Body of pancreas (tissue), 4 donors: ENCODE results near the gene NFIC. TPM values are rescaled to one million over a fixed set of nuclear protein-coding genes. Genes with fewer than 3 reads are reported as not detected.
"Not testable (repeated sequence)": the region's sequence is repeated elsewhere in the genome, so short reads cannot be mapped to it uniquely, and the experiment has no call there.

Source experiments
- ATAC-seq: fragments of 150-250 bp; one replicate; pipeline ENCODE4 v1.9.1; 2016
- DNase-seq, 4 donors: peaks; one replicate each; pipeline ENCODE4 v3.0.0-alpha.2; 2019
- H3K27ac ChIP-seq, 4 donors: fragments of 200-600 bp; sonication (generic); 1 replicate in 3 of 4; 2 replicates in 1 of 4; pipeline versions ENCODE4 v1.5.1 to v1.6.1; 2016 to 2019; ENCODE audit warnings: mild to moderate bottlenecking in 1 of 4, mixed read lengths in 1 of 4, moderate library complexity in 1 of 4
- H3K27me3 ChIP-seq, 2 donors: fragments of 200-600 bp; sonication (generic); one replicate each; pipeline ENCODE4 v1.6.0; 2016; ENCODE audit warnings: mild to moderate bottlenecking in 1 of 2
- H3K36me3 ChIP-seq, 2 donors: fragments of 200-600 bp; sonication (generic); replicated peaks in 1 of 2; 2 replicates each; pipeline ENCODE4 v1.5.1; 2016; ENCODE audit warnings: low read depth in 2 of 2; ENCODE audit not compliant: insufficient read depth in 1 of 2
- H3K4me1 ChIP-seq: fragments of 200-600 bp; sonication (generic); one replicate; pipeline ENCODE4 v1.6.0; 2016
- H3K4me3 ChIP-seq, 2 donors: fragments of 200-600 bp; sonication (generic); 1 replicate in 1 of 2; 2 replicates in 1 of 2; pipeline ENCODE4 v1.5.1; 2016 to 2019
- H3K9me3 ChIP-seq, 3 donors: fragments of 200-600 bp; sonication (generic); 1 replicate in 2 of 3; 2 replicates in 1 of 3; pipeline ENCODE4 v1.5.1; 2016
- POLR2A ChIP-seq, 3 donors: fragments of 450-650 bp; IDR thresholded peaks; one replicate each; pipeline ENCODE4 v1.6.1; 2016; ENCODE audit warnings: antibody characterized with exemption in 3 of 3, mild to moderate bottlenecking in 2 of 3
- WGBS, 2 donors: methylation state at CpG; one replicate each; pipeline ENCODE4 v1.1.5; 2017; 5-methylcytosine and 5-hydroxymethylcytosine counted together
- intact Hi-C: fragments of 100-400 bp; cut with DNase I; formaldehyde crosslinking; loops from one replicate; pipeline ENCODE4 v1.15.1; 2023
- total RNA-seq, 2 donors: library from RNA; depleted of rRNA; stranded (reverse); fragments of >200 nt; gene quantifications; one replicate each; pipeline ENCODE4 v1.1.0, GENCODE V29; 2016
- TF ChIP-seq, protein P1 (sequence below), 7 experiments: fragments of 450-650 bp in 4 of 7; fragments of 200-600 bp in 3 of 7; sonication (generic) in 3 of 7; IDR thresholded peaks; one replicate each; pipeline ENCODE4 v1.5.1; 2016 to 2019; ENCODE audit warnings: antibody characterized with exemption in 7 of 7

NFIC gene
- total RNA-seq, 2 donors from 2014 or later, result 178 to 186 TPM

GRCh38 chr19:3426433-3426832 lies 60.0 kb downstream of the NFIC start:
- no peak for DNase-seq
- no peaks in the 10 kb centered on the region for H3K9me3 ChIP-seq
- no peak overlapping the region for H3K4me3 ChIP-seq
- no peaks in the 10 kb centered on the region for H3K27me3 ChIP-seq
- WGBS, 2 donors, result 91 to 97% methylated on average over 9 of the region's 9 CpGs
- no peak for ATAC-seq
- TF ChIP-seq, protein P1, sequence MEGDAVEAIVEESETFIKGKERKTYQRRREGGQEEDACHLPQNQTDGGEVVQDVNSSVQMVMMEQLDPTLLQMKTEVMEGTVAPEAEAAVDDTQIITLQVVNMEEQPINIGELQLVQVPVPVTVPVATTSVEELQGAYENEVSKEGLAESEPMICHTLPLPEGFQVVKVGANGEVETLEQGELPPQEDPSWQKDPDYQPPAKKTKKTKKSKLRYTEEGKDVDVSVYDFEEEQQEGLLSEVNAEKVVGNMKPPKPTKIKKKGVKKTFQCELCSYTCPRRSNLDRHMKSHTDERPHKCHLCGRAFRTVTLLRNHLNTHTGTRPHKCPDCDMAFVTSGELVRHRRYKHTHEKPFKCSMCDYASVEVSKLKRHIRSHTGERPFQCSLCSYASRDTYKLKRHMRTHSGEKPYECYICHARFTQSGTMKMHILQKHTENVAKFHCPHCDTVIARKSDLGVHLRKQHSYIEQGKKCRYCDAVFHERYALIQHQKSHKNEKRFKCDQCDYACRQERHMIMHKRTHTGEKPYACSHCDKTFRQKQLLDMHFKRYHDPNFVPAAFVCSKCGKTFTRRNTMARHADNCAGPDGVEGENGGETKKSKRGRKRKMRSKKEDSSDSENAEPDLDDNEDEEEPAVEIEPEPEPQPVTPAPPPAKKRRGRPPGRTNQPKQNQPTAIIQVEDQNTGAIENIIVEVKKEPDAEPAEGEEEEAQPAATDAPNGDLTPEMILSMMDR (IDR thresholded peaks at IDR 0.05), result no peak
- no peak for TF ChIP-seq POLR2A (IDR thresholded peaks at IDR 0.05)
- H3K36me3 ChIP-seq, result peaks cover 0 to 4% of the 10 kb centered on the region in 2 donors
- H3K27ac ChIP-seq, result no peak overlapping the region
- intact Hi-C loops, result no loop called here
- peaks cover 21% of the 10 kb centered on the region for H3K4me1 ChIP-seq

GRCh38 chr19:3430366-3430680 lies 63.9 kb downstream of the NFIC start:
- peak overlapping the region in 3 of 4 donors; percentile 24 to 64 (median 58) for H3K27ac ChIP-seq
- DNase-seq, H3K27me3 ChIP-seq, H3K9me3 ChIP-seq, ATAC-seq, H3K4me3 ChIP-seq: not testable (repeated sequence)
- peaks cover 23% of the 10 kb centered on the region for H3K4me1 ChIP-seq
- intact Hi-C loops, result loop anchor here (5.0 kb wide), 2 partner anchors 37 to 98 kb away; no protein-coding TSS in a partner anchor
- 77 to 83% methylated on average over 5 of the region's 5 CpGs for WGBS, 2 donors
- peaks cover 0 to 17% of the 10 kb centered on the region in 2 donors for H3K36me3 ChIP-seq

- Histone ChIP-seq H3K9me3 (no peaks in the 10 kb centered on the region), H3K27me3 (no peaks in the 10 kb centered on the region), H3K4me1 (peaks cover 28% of the 10 kb centered on the region), H3K4me3 (no peak overlapping the region), H3K27ac (no peak overlapping the region), H3K36me3 (peaks cover 0 to 21% of the 10 kb centered on the region in 2 donors)
- TF ChIP-seq, protein P1 (IDR thresholded peaks at IDR 0.05), result no peak
- TF ChIP-seq POLR2A (IDR thresholded peaks at IDR 0.05), result no peak
- 89 to 90% methylated on average over 9 to 18 of the region's 18 CpGs for WGBS, 2 donors
- no peak for ATAC-seq
- DNase-seq, result no peak
- intact Hi-C loops, result loop anchor here (5.0 kb wide), 2 partner anchors 35 to 100 kb away; no protein-coding TSS in a partner anchor
Measured at GRCh38 chr19:3431760-3432397, 65.5 kb downstream of the NFIC start.

GRCh38 chr19:3433313-3433712 lies 66.9 kb downstream of the NFIC start:
- Histone ChIP-seq H3K27ac (peak overlapping the region in 3 of 4 donors; percentile 26 to 70 (median 67)), H3K4me3 (no peak overlapping the region), H3K36me3 (peaks cover 0 to 22% of the 10 kb centered on the region in 2 donors), H3K27me3 (no peaks in the 10 kb centered on the region), H3K9me3 (no peaks in the 10 kb centered on the region), H3K4me1 (peaks cover 24% of the 10 kb centered on the region)
- intact Hi-C loops, result loop anchor here (5.0 kb wide), 2 partner anchors 34 to 101 kb away; no protein-coding TSS in a partner anchor
- DNase-seq, result no peak
- 89 to 100% methylated on average over 3 to 12 of the region's 12 CpGs for WGBS, 2 donors
- ATAC-seq, result no peak
- TF ChIP-seq, protein P1 (IDR thresholded peaks at IDR 0.05), result no peak
- no peak for TF ChIP-seq POLR2A (IDR thresholded peaks at IDR 0.05)

DNA sequence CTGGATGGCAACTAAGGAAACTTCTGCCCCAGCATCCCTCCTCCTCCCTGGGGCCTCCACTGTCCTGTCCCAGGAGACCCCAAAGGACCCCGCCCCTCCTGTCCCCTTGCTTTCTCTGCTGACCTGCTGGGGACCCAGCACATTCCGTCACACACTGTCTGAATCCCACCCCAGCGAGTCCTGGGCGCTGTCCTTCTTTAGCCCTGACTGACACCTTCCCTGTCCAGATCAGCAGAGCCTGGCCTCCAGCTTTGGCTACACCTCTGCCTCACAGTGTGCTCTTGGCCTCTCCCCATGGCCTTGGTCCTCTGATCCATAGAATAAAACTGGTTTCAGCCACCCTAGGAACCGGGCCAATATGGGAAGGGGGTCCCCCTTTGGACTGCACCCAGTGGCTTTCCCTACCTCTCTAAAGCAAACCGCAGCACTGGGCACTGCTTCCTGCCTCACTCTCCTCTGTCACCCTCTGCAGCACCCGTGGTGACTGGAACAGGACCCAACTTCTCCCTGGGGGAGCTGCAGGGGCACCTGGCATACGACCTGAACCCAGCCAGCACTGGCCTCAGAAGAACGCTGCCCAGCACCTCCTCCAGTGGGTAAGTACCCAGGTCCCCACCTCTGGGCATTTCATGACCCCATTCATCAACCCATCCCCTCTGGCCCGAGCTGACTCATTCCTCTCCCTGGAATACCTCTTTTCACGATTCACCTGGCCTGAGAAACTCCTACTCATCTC lies 67.6 kb downstream of the NFIC start:
- Histone ChIP-seq H3K9me3 (no peaks in the 10 kb centered on the region), H3K36me3 (peaks cover 0 to 24% of the 10 kb centered on the region in 2 donors), H3K27ac (peak overlapping the region; percentile 26 to 70 (median 63)), H3K4me3 (no peak overlapping the region), H3K4me1 (peaks cover 24% of the 10 kb centered on the region), H3K27me3 (no peaks in the 10 kb centered on the region)
- DNase-seq (no peak), ATAC-seq (no peak)
- no peak for TF ChIP-seq POLR2A (IDR thresholded peaks at IDR 0.05)
- TF ChIP-seq, protein P1 (IDR thresholded peaks at IDR 0.05), result no peak
- intact Hi-C loops, result loop anchor here (5.0 kb wide), 2 partner anchors 33 to 102 kb away; no protein-coding TSS in a partner anchor
- 91 to 92% methylated on average over 11 of the region's 11 CpGs for WGBS, 2 donors
